Thyroid gland (tissue), 4 donors: ENCODE measurements around the gene FOXD1.

Source experiments
- CTCF ChIP-seq, 6 experiments: fragments of 200-600 bp in 3 of 6; fragments of 450-650 bp in 3 of 6; sonication (generic) in 3 of 6; IDR thresholded peaks; one replicate each; pipeline ENCODE4 v1.5.1; 2016 to 2019; ENCODE audit warnings: antibody characterized with exemption in 6 of 6, mild to moderate bottlenecking in 2 of 6, inconsistent platforms in 1 of 6, moderate library complexity in 1 of 6
- POLR2A ChIP-seq, 2 donors: fragments of 450-650 bp; IDR thresholded peaks; one replicate each; pipeline ENCODE4 v1.6.1; 2017; ENCODE audit warnings: antibody characterized with exemption in 2 of 2, mild to moderate bottlenecking in 2 of 2, moderate library complexity in 1 of 2

- TF ChIP-seq POLR2A (IDR thresholded peaks at IDR 0.05) = no peak
- no peak for TF ChIP-seq CTCF (IDR thresholded peaks at IDR 0.05)
Observed at GRCh38 chr5:73471654-73472053, 23.1 kb upstream of the FOXD1 start.
